HEK293 (cell line): ENCODE results near the gene CYB5D1.

ENCODE experiments used
- CTCF ChIA-PET: fragments of 350-600 bp; formaldehyde crosslinking; extraction: SDS; loops from one replicate; lab custom pipeline; 2021; ENCODE audit warnings: antibody characterized with exemption; lab: Yijun Ruan, JAX
- POLR2A ChIA-PET: fragments of 300-600 bp; formaldehyde crosslinking; extraction: SDS; loops from one replicate; lab custom pipeline; 2020; ENCODE audit warnings: antibody characterized with exemption, inconsistent platforms; lab: Yijun Ruan, JAX
- H3K27ac ChIP-seq: fragments of 200-500 bp; sonication (Bioruptor generic); 2 replicates; pipeline ENCODE4 v1.5.1; 2014; ENCODE audit warnings: low read depth, low read length, control low read depth, inconsistent platforms; ENCODE audit errors: extremely low read depth
- H3K36me3 ChIP-seq, 2 experiments: fragments of 200-500 bp in 1 of 2; sonication (Bioruptor generic) in 1 of 2; 1 replicate in 1 of 2; 2 replicates in 1 of 2; pipeline ENCODE4 v1.5.1; 2014 to 2017; ENCODE audit warnings: inconsistent platforms in 2 of 2, low read length in 2 of 2; ENCODE audit not compliant: control insufficient read depth in 2 of 2, insufficient read depth in 1 of 2
- H3K4me1 ChIP-seq: fragments of 200-500 bp; sonication (Bioruptor generic); 2 replicates; pipeline ENCODE4 v1.5.1; 2014; ENCODE audit warnings: mild to moderate bottlenecking, low read length, inconsistent platforms; ENCODE audit not compliant: control insufficient read depth, insufficient read depth
- H3K4me3 ChIP-seq: 2 replicates; pipeline ENCODE4 v1.5.1; 2011; ENCODE audit warnings: low read depth, mild to moderate bottlenecking, control low read depth, low read length, moderate library complexity
- H3K9me3 ChIP-seq: fragments of 200-500 bp; sonication (Bioruptor generic); 2 replicates; pipeline ENCODE4 v1.5.1; 2014; ENCODE audit warnings: low read depth, low read length, inconsistent platforms; ENCODE audit not compliant: control insufficient read depth, insufficient read depth
- FEZF1 ChIP-seq: fragments of 450-650 bp; formaldehyde crosslinking; IDR thresholded peaks from 2 replicates; pipeline ENCODE4 v1.5.1; 2016; ENCODE audit warnings: missing biosample characterization, missing genetic modification characterization
- GLIS1 ChIP-seq: fragments of 450-650 bp; formaldehyde crosslinking; IDR thresholded peaks from 2 replicates; pipeline ENCODE4 v1.5.1; 2016; ENCODE audit warnings: missing biosample characterization, missing genetic modification characterization
- MEIS1 ChIP-seq: sonication (generic); formaldehyde crosslinking; IDR thresholded peaks from 2 replicates; pipeline ENCODE4 v1.8.1; 2022; ENCODE audit warnings: missing genetic modification reagents, mild to moderate bottlenecking, borderline replicate concordance
- OSR2 ChIP-seq: fragments of 450-650 bp; formaldehyde crosslinking; IDR thresholded peaks from 2 replicates; pipeline ENCODE4 v1.5.1; 2016; ENCODE audit warnings: missing biosample characterization, missing genetic modification characterization
- PRDM10 ChIP-seq: fragments of 450-650 bp; formaldehyde crosslinking; IDR thresholded peaks from 2 replicates; pipeline ENCODE4 v1.5.1; 2016; ENCODE audit warnings: missing biosample characterization, missing genetic modification characterization
- SCRT1 ChIP-seq: fragments of 450-650 bp; formaldehyde crosslinking; IDR thresholded peaks from 2 replicates; pipeline ENCODE4 v1.5.1; 2016; ENCODE audit warnings: missing biosample characterization, missing genetic modification characterization, borderline replicate concordance
- WT1 ChIP-seq: fragments of 450-650 bp; formaldehyde crosslinking; IDR thresholded peaks from 2 replicates; pipeline ENCODE4 v1.5.1; 2016; ENCODE audit warnings: missing biosample characterization, missing genetic modification characterization
- ZFHX2 ChIP-seq: fragments of 450-650 bp; formaldehyde crosslinking; conservative IDR thresholded peaks from 2 replicates; pipeline ENCODE4 v1.5.1; 2016; ENCODE audit warnings: missing biosample characterization, missing genetic modification characterization
- ZIC2 ChIP-seq: fragments of 450-650 bp; formaldehyde crosslinking; IDR thresholded peaks from 2 replicates; pipeline ENCODE4 v1.5.1; 2016; ENCODE audit warnings: missing biosample characterization, missing genetic modification characterization
- ZNF148 ChIP-seq: fragments of 450-650 bp; formaldehyde crosslinking; IDR thresholded peaks from 2 replicates; pipeline ENCODE4 v1.5.0; 2017; ENCODE audit warnings: missing biosample characterization, missing genetic modification characterization, borderline replicate concordance
- ZNF155 ChIP-seq: fragments of 450-650 bp; formaldehyde crosslinking; IDR thresholded peaks from 2 replicates; pipeline ENCODE4 v1.5.1; 2016; ENCODE audit warnings: missing biosample characterization, missing genetic modification characterization
- ZNF2 ChIP-seq: fragments of 450-650 bp; formaldehyde crosslinking; IDR thresholded peaks from 2 replicates; pipeline ENCODE4 v1.5.1; 2016; ENCODE audit warnings: missing biosample characterization, missing genetic modification characterization
- ZNF416 ChIP-seq: fragments of 450-650 bp; formaldehyde crosslinking; IDR thresholded peaks from 2 replicates; pipeline ENCODE4 v1.5.1; 2016; ENCODE audit warnings: missing biosample characterization, missing genetic modification characterization
- ZNF423 ChIP-seq: fragments of 450-650 bp; formaldehyde crosslinking; IDR thresholded peaks from 2 replicates; pipeline ENCODE4 v1.5.1; 2016; ENCODE audit warnings: missing biosample characterization, missing genetic modification characterization
- ZNF596 ChIP-seq: fragments of 450-650 bp; IDR thresholded peaks from 2 replicates; pipeline ENCODE4 v1.5.0; 2018; ENCODE audit warnings: missing biosample characterization, mild to moderate bottlenecking, missing genetic modification characterization, moderate library complexity
- ZNF785 ChIP-seq: fragments of 450-650 bp; formaldehyde crosslinking; IDR thresholded peaks from 2 replicates; pipeline ENCODE4 v1.5.1; 2016; ENCODE audit warnings: missing biosample characterization, missing genetic modification characterization
- ZNF843 ChIP-seq: fragments of 450-650 bp; formaldehyde crosslinking; IDR thresholded peaks from 2 replicates; pipeline ENCODE4 v1.5.1; 2016; ENCODE audit warnings: missing biosample characterization, missing genetic modification characterization
- ZSCAN18 ChIP-seq: fragments of 450-650 bp; formaldehyde crosslinking; IDR thresholded peaks from 2 replicates; pipeline ENCODE4 v1.5.1; 2016; ENCODE audit warnings: missing biosample characterization, missing genetic modification characterization
- ZSCAN30 ChIP-seq: fragments of 450-650 bp; IDR thresholded peaks from 2 replicates; pipeline ENCODE4 v1.5.1; 2018; ENCODE audit warnings: missing biosample characterization, mild to moderate bottlenecking, missing genetic modification characterization, moderate library complexity

Gene CYB5D1

GRCh38 chr17:7903154-7904103, 45.6 kb downstream of the CYB5D1 start (continued):
- TF ChIP-seq PRDM10 (tag by site-specific recombination), result no peak
- peak; percentile 51; the same call in 1 of the 2 replicates for TF ChIP-seq OSR2 (tag by site-specific recombination)
- TF ChIP-seq ZIC2, result peak; percentile 72
- peak; percentile 22; the same call in 1 of the 2 replicates for TF ChIP-seq ZSCAN30 (tag by site-specific recombination)
- no peak for TF ChIP-seq ZNF785 (tag by site-specific recombination)
- TF ChIP-seq FEZF1 (tag by site-specific recombination), result peak; percentile 89
- peak; percentile 27 for TF ChIP-seq GLIS1
- no peak for TF ChIP-seq ZNF155 (tag by site-specific recombination)
- peak; percentile 86 for TF ChIP-seq ZNF423 (tag by site-specific recombination)

GRCh38 chr17:7909089-7909488, 51.3 kb downstream of the CYB5D1 start:
- Histone ChIP-seq H3K4me3 (no peak overlapping the region), H3K27ac (no peak overlapping the region), H3K9me3 (no peaks in the 10 kb centered on the region), H3K36me3 (peaks cover 54 to 84% of the 10 kb centered on the region in 2 experiments), H3K4me1 (peaks cover 4% of the 10 kb centered on the region; the same call in 1 of the 2 replicates)
- TF ChIP-seq ZFHX2 (tag by site-specific recombination), result no peak
- TF ChIP-seq ZNF596 (tag by site-specific recombination), result no peak
- no peak for TF ChIP-seq SCRT1 (tag by site-specific recombination)
- TF ChIP-seq ZNF2 (tag by site-specific recombination), result no peak
- TF ChIP-seq ZSCAN18 (tag by site-specific recombination), result no peak
- TF ChIP-seq MEIS1 (CRISPR knock-in tag), result no peak
- TF ChIP-seq ZNF843 (tag by site-specific recombination), result no peak
- no peak for TF ChIP-seq ZNF148
- TF ChIP-seq ZNF416 (tag by site-specific recombination), result no peak
- TF ChIP-seq WT1, result no peak
- POLR2A ChIA-PET, result interaction anchor here (1.7 kb wide), 1 partner anchor 52 kb away, joined by 3 read pairs; the partner anchor contains the start of gene NAA38
- CTCF ChIA-PET, result interaction anchor here (1.5 to 2.2 kb wide), 2 partner anchors 81 to 132 kb away, joined by 5 to 9 read pairs; no protein-coding TSS in a partner anchor
